CD14-positive monocyte (primary cell): ENCODE measurements around the gene FEZ2. TPM values are rescaled to one million over a fixed set of nuclear protein-coding genes. Genes with fewer than 3 reads are reported as not detected.

Experiments
- DNase-seq, 3 donors: peaks; one replicate each; pipeline ENCODE4 v3.0.0-alpha.2; 2011 to 2022
- H2AFZ ChIP-seq: 2 replicates; pipeline ENCODE4 v1.6.0; 2012; ENCODE audit warnings: mild to moderate bottlenecking, low read depth, low read length, inconsistent platforms; ENCODE audit not compliant: insufficient read depth, poor library complexity, severe bottlenecking
- H3K27ac ChIP-seq, 2 donors: 1 replicate in 1 of 2; 2 replicates in 1 of 2; pipeline ENCODE4 v1.5.1; 2012 to 2013; ENCODE audit warnings: low read length in 2 of 2, control low read depth in 1 of 2, inconsistent platforms in 1 of 2, low read depth in 1 of 2, mild to moderate bottlenecking in 1 of 2
- H3K27me3 ChIP-seq, 2 donors: one replicate each; pipeline versions ENCODE4 v1.6.0 to v1.6.1; 2011 to 2013; ENCODE audit warnings: low read length in 2 of 2; ENCODE audit not compliant: control insufficient read depth in 2 of 2, insufficient read depth in 2 of 2
- H3K36me3 ChIP-seq, 2 donors: replicated peaks in 1 of 2; 1 replicate in 1 of 2; 2 replicates in 1 of 2; pipeline versions ENCODE4 v1.5.1 to v1.6.1; 2012 to 2013; ENCODE audit warnings: low read length in 2 of 2, control low read depth in 1 of 2, inconsistent platforms in 1 of 2, mild to moderate bottlenecking in 1 of 2; ENCODE audit not compliant: insufficient read depth in 2 of 2, control insufficient read depth in 1 of 2
- H3K4me1 ChIP-seq, 2 donors: 1 replicate in 1 of 2; 2 replicates in 1 of 2; pipeline versions ENCODE4 v1.5.1 to v1.6.1; 2012 to 2013; ENCODE audit warnings: low read length in 2 of 2, control low read depth in 1 of 2, inconsistent platforms in 1 of 2, mild to moderate bottlenecking in 1 of 2, moderate library complexity in 1 of 2; ENCODE audit not compliant: insufficient read depth in 2 of 2, control insufficient read depth in 1 of 2
- H3K4me2 ChIP-seq: replicated peaks from 2 replicates; pipeline ENCODE3; 2012; ENCODE audit warnings: low read length, moderate library complexity, mild to moderate bottlenecking; ENCODE audit not compliant: poor library complexity, severe bottlenecking; ENCODE audit errors: extremely low read depth
- H3K4me3 ChIP-seq, 3 experiments: fragments of 200-600 bp in 1 of 3; sonication (generic) in 1 of 3; replicated peaks in 1 of 3; 1 replicate in 2 of 3; 2 replicates in 1 of 3; pipeline ENCODE4 v1.5.1; 2011 to 2013; ENCODE audit warnings: low read length in 3 of 3, mild to moderate bottlenecking in 3 of 3, control low read depth in 2 of 3, low read depth in 2 of 3, inconsistent platforms in 1 of 3, moderate library complexity in 1 of 3
- H3K79me2 ChIP-seq: 2 replicates; pipeline ENCODE4 v1.6.0; 2012; ENCODE audit warnings: mild to moderate bottlenecking, control low read depth, inconsistent platforms, low read length, moderate library complexity; ENCODE audit not compliant: insufficient read depth
- H3K9ac ChIP-seq: 2 replicates; pipeline ENCODE4 v1.6.0; 2017; ENCODE audit warnings: low read length, mild to moderate bottlenecking; ENCODE audit not compliant: insufficient read depth, poor library complexity, severe bottlenecking
- H3K9me3 ChIP-seq, 2 donors: replicated peaks in 1 of 2; 1 replicate in 1 of 2; 2 replicates in 1 of 2; pipeline versions ENCODE4 v1.5.1 to v1.6.1; 2012 to 2013; ENCODE audit warnings: low read length in 2 of 2, control low read depth in 1 of 2; ENCODE audit not compliant: control insufficient read depth in 1 of 2, insufficient read depth in 1 of 2
- H4K20me1 ChIP-seq: 2 replicates; pipeline ENCODE4 v1.6.0; 2012; ENCODE audit warnings: mild to moderate bottlenecking, low read length, control low read depth, moderate library complexity; ENCODE audit not compliant: insufficient read depth
- H3K27ac Mint-ChIP-seq, 7 donors: one replicate each; pipeline ENCODE4 v1.8.0; 2020; ENCODE audit warnings: mild to moderate bottlenecking in 7 of 7, mixed read lengths in 7 of 7, moderate library complexity in 6 of 7, inconsistent platforms in 2 of 7
- H3K27me3 Mint-ChIP-seq, 3 donors: one replicate each; pipeline ENCODE4 v1.8.0; 2021 to 2022; ENCODE audit warnings: low read depth in 3 of 3, mild to moderate bottlenecking in 3 of 3, mixed read lengths in 3 of 3, moderate library complexity in 3 of 3, inconsistent platforms in 1 of 3
- H3K36me3 Mint-ChIP-seq, 2 donors: one replicate each; pipeline ENCODE4 v1.8.0; 2020; ENCODE audit warnings: mixed read lengths in 2 of 2, inconsistent platforms in 1 of 2, mild to moderate bottlenecking in 1 of 2
- H3K4me1 Mint-ChIP-seq: one replicate; pipeline ENCODE4 v1.8.0; 2020; ENCODE audit warnings: mild to moderate bottlenecking, mixed read lengths
- H3K4me3 Mint-ChIP-seq, 2 donors: one replicate each; pipeline ENCODE4 v1.8.0; 2020; ENCODE audit warnings: mild to moderate bottlenecking in 2 of 2, mixed read lengths in 2 of 2, moderate library complexity in 1 of 2
- H3K9me3 Mint-ChIP-seq, 7 donors: one replicate each; pipeline ENCODE4 v1.8.0; 2020 to 2022; ENCODE audit warnings: mixed read lengths in 7 of 7, mild to moderate bottlenecking in 6 of 7, moderate library complexity in 6 of 7, inconsistent platforms in 2 of 7
- WGBS: methylation state at CpG from one replicate; pipeline ENCODE4 v1.1.5; 2013; ENCODE audit warnings: missing lambda C conversion rate; ENCODE audit not compliant: insufficient coverage; 5-methylcytosine and 5-hydroxymethylcytosine counted together
- intact Hi-C, 2 donors: fragments of 100-400 bp; cut with micrococcal nuclease; formaldehyde crosslinking; loops; one replicate each; pipeline versions ENCODE4 v1.15.0 to v1.15.1; 2023
- polyA plus RNA-seq, 3 donors: library from polyadenylated mRNA; depleted of rRNA in 1 of 3; unstranded in 2 of 3; stranded (reverse) in 1 of 3; fragments of 300-500 nt in 2 of 3; fragments of >200 nt in 1 of 3; fragmentation: Illumina TruSeq in 2 of 3; gene quantifications; 1 replicate in 2 of 3; 2 replicates in 1 of 3; pipeline ENCODE4 v1.2.3, GENCODE V29; 2012 to 2021
- TF ChIP-seq, protein P1 (sequence below): fragments of 200-600 bp; IDR thresholded peaks from one replicate; pipeline ENCODE4 v1.8.0; 2022; ENCODE audit warnings: antibody characterized with exemption, mild to moderate bottlenecking

FEZ2 gene
- polyA plus RNA-seq, 3 donors: 6.9 to 15.6 (median 8.7) TPM

DNA sequence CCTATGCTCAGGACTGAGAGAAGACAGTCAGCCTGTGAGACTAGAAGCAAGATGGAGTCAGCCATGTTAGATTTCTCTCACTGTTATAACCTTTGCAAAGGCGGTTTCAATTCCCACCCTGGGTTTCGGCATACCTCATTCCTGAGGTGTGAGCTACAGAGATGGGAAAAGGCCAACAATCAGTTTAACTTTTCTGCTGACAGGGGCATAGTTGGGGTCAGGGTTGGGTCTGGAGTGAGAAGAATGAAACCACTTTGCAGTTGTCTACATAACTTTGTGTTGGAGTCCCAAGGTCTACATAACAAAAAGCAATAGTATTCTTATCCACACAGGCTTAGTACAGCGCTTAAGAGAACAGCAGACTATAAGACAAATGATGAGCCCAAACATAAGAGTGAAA is 28.1 kb upstream of the FEZ2 start:
- Mint-ChIP-seq H3K36me3 (no peaks in the 10 kb centered on the region), H3K4me1 (no peaks in the 10 kb centered on the region), H3K27ac (no peak overlapping the region), H3K27me3 (peaks cover 0 to 2% (median 0%) of the 10 kb centered on the region in 3 donors), H3K9me3 (peaks cover 6 to 20% (median 13%) of the 10 kb centered on the region in 7 donors), H3K4me3 (no peak overlapping the region)
- H3K4me3 ChIP-seq: no peak overlapping the region
- H3K9me3 ChIP-seq: peaks cover 10 to 11% of the 10 kb centered on the region in 2 donors
- no peaks in the 10 kb centered on the region for H4K20me1 ChIP-seq
- no peaks in the 10 kb centered on the region for H3K27me3 ChIP-seq
- H3K79me2 ChIP-seq: no peaks in the 10 kb centered on the region
- no peak overlapping the region for H3K9ac ChIP-seq
- no peaks in the 10 kb centered on the region for H3K4me1 ChIP-seq
- intact Hi-C loops: no loop called here
- WGBS: no CpG with 5 or more reads among the region's 3 CpGs
- H2AFZ ChIP-seq: no peak overlapping the region
- no peak overlapping the region for H3K27ac ChIP-seq
- no peaks in the 10 kb centered on the region for H3K36me3 ChIP-seq
- no peak for DNase-seq
- H3K4me2 ChIP-seq: no peak overlapping the region
- TF ChIP-seq, protein P1, sequence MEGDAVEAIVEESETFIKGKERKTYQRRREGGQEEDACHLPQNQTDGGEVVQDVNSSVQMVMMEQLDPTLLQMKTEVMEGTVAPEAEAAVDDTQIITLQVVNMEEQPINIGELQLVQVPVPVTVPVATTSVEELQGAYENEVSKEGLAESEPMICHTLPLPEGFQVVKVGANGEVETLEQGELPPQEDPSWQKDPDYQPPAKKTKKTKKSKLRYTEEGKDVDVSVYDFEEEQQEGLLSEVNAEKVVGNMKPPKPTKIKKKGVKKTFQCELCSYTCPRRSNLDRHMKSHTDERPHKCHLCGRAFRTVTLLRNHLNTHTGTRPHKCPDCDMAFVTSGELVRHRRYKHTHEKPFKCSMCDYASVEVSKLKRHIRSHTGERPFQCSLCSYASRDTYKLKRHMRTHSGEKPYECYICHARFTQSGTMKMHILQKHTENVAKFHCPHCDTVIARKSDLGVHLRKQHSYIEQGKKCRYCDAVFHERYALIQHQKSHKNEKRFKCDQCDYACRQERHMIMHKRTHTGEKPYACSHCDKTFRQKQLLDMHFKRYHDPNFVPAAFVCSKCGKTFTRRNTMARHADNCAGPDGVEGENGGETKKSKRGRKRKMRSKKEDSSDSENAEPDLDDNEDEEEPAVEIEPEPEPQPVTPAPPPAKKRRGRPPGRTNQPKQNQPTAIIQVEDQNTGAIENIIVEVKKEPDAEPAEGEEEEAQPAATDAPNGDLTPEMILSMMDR: no peak

GRCh38 chr2:36625304-36625703 is 27.3 kb upstream of the FEZ2 start:
- Mint-ChIP-seq H3K27ac (no peak overlapping the region), H3K4me1 (no peaks in the 10 kb centered on the region), H3K4me3 (no peak overlapping the region), H3K9me3 (peaks cover 6 to 20% (median 13%) of the 10 kb centered on the region in 7 donors), H3K36me3 (no peaks in the 10 kb centered on the region), H3K27me3 (peaks cover 0 to 2% (median 0%) of the 10 kb centered on the region in 3 donors)
- no CpG with 5 or more reads among the region's 2 CpGs for WGBS
- no peak overlapping the region for H2AFZ ChIP-seq
- no peaks in the 10 kb centered on the region for H4K20me1 ChIP-seq
- H3K27me3 ChIP-seq: no peaks in the 10 kb centered on the region
- no peak overlapping the region for H3K9ac ChIP-seq
- H3K4me3 ChIP-seq: no peak overlapping the region
- H3K9me3 ChIP-seq: peaks cover 10 to 11% of the 10 kb centered on the region in 2 donors
- H3K27ac ChIP-seq: no peak overlapping the region
- H3K79me2 ChIP-seq: no peaks in the 10 kb centered on the region
- no peak overlapping the region for H3K4me2 ChIP-seq
- no peak for DNase-seq
- H3K36me3 ChIP-seq: no peaks in the 10 kb centered on the region
- TF ChIP-seq, protein P1: no peak
- intact Hi-C loops: no loop called here
- H3K4me1 ChIP-seq: no peaks in the 10 kb centered on the region
